ENCODE data around the gene SFT2D3. TPM values are rescaled to one million over a fixed set of nuclear protein-coding genes. Genes with fewer than 3 reads are reported as not detected.

Gene SFT2D3
- total and polyA plus RNA-seq, 2 donors (not counting 1 experiment from before 2014, with no cell fraction given): 3.5 to 14.2 TPM

DNA sequence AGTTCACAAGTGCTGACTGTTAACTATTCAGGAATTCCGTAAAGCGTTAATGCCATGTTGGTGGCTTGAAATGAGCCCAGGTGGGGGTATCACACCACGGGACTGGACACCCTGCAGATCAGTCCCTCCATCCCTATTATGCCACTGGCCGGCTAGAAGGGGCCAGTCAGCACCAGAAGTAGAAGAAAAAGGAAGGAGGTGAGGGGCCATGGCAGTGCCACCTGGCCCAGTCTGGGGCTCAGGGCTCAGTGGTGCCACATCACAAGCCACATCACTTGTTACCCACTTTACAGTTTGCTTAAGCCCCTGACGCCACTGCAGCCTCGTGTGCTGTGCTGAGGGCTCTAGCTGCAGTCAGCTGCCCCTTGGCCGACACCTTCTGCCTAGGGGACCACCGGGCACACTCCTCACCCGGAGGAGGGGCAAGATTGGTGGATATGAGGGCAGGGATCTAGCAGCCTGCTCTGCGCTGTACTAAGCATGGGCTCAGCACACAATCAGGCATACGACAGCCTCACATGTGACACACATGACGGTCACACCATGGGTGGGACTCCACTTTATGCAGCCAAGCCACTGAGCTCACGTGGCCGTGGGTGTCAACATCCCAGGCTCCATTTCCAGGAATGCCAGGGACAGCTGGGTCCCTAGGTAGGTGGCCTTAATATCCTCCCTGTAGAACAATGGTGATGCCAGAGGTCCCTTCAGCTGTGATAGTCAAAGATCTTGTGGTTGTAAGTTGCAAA lies 29.6 kb upstream of the SFT2D3 start:
- Histone ChIP-seq H3K4me3 (ENCODE audit: control extremely low read depth in 1 of 5, extremely low read depth in 1 of 5, insufficient read depth in 1 of 5, low read depth in 2 of 5, low read length in 4 of 5) (no peak overlapping the region), H3K79me2 (ENCODE audit: control insufficient read depth, insufficient read depth, low read length) (no peaks in the 10 kb centered on the region), H3K27ac (ENCODE audit: low read length in 2 of 2) (no peak overlapping the region), H3K4me2 (replicated peaks; ENCODE audit: low read depth, low read length, poor library complexity, severe bottlenecking) (no peak overlapping the region), H3K36me3 (replicated peaks in 1 of 2; ENCODE audit: control extremely low read depth in 1 of 2, control insufficient read depth in 1 of 2, extremely low read depth in 1 of 2, insufficient read depth in 2 of 2, low read length in 1 of 2) (no peaks in the 10 kb centered on the region), H4K20me1 (ENCODE audit: control insufficient read depth, insufficient read depth, low read length, poor library complexity, severe bottlenecking) (no peaks in the 10 kb centered on the region), H3K9ac (ENCODE audit: low read length) (no peak overlapping the region), H3K27me3 (replicated peaks in 1 of 4; ENCODE audit: control extremely low read depth in 1 of 4, control insufficient read depth in 3 of 4, insufficient read depth in 4 of 4, low read length in 3 of 4) (peaks cover 0 to 36% (median 23%) of the 10 kb centered on the region in 4 experiments), H2AFZ (ENCODE audit: insufficient read depth, low read depth, low read length, poor library complexity, severe bottlenecking) (no peak overlapping the region), H3K4me1 (ENCODE audit: control insufficient read depth in 2 of 2, insufficient read depth in 2 of 2, low read length in 2 of 2) (peaks cover 12 to 14% of the 10 kb centered on the region in 2 donors), H3K9me3 (ENCODE audit: control extremely low read depth in 1 of 3, control insufficient read depth in 2 of 3, insufficient read depth in 1 of 3, low read length in 2 of 3) (peaks cover 0 to 3% (median 1%) of the 10 kb centered on the region in 3 donors)
- TF ChIP-seq, protein P1, sequence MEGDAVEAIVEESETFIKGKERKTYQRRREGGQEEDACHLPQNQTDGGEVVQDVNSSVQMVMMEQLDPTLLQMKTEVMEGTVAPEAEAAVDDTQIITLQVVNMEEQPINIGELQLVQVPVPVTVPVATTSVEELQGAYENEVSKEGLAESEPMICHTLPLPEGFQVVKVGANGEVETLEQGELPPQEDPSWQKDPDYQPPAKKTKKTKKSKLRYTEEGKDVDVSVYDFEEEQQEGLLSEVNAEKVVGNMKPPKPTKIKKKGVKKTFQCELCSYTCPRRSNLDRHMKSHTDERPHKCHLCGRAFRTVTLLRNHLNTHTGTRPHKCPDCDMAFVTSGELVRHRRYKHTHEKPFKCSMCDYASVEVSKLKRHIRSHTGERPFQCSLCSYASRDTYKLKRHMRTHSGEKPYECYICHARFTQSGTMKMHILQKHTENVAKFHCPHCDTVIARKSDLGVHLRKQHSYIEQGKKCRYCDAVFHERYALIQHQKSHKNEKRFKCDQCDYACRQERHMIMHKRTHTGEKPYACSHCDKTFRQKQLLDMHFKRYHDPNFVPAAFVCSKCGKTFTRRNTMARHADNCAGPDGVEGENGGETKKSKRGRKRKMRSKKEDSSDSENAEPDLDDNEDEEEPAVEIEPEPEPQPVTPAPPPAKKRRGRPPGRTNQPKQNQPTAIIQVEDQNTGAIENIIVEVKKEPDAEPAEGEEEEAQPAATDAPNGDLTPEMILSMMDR (IDR thresholded peaks at IDR 0.05): no peak
- TF ChIP-seq EZH2 (IDR thresholded peaks at IDR 0.05; ENCODE audit: borderline replicate concordance, insufficient read depth, low read depth, low read length, poor library complexity, severe bottlenecking): no peak
- no peak for DNase-seq
- intact Hi-C loops (cut with micrococcal nuclease): no loop called here
- WGBS (ENCODE audit: insufficient coverage): 86% methylated on average over 11 of the region's 14 CpGs
- CTCF ChIA-PET: interaction anchor here (1.0 kb wide), 1 partner anchor 80 kb away, joined by 8 read pairs; no protein-coding TSS in a partner anchor
- ATAC-seq (ENCODE audit: low read depth): no peak
- POLR2A ChIA-PET: no interaction called here
- H3K9me3 Mint-ChIP-seq (ENCODE audit: insufficient read depth): no peaks in the 10 kb centered on the region
- no peak overlapping the region for H3K4me3 Mint-ChIP-seq
- peaks cover 45% of the 10 kb centered on the region for H3K27me3 Mint-ChIP-seq
- no peak overlapping the region for H3K27ac Mint-ChIP-seq
- peaks cover 11% of the 10 kb centered on the region for H3K4me1 Mint-ChIP-seq
